ENCODE results near the gene SLX4IP.

The SLX4IP gene

DNA sequence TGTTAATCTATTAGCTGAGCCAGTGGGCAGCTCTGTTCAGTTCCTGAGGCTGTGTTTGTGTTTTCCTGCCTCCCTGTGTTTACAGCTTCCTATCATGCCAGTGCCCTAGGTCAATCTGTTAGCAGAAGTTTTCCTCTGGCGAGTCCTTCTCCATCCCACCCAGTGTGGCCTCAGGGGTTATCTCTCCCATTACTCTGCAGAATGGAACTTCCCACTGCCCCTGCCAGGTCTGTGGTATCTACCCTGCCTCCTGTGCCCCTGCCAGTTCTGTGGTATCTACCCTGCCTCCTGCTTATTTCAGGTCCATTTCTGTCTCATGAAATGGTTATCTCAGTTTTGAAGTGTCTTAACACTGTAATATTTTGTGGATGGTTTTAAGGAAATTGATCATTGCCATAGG is 63.1 kb downstream of the SLX4IP start:
- no peak for DNase-seq

DNA sequence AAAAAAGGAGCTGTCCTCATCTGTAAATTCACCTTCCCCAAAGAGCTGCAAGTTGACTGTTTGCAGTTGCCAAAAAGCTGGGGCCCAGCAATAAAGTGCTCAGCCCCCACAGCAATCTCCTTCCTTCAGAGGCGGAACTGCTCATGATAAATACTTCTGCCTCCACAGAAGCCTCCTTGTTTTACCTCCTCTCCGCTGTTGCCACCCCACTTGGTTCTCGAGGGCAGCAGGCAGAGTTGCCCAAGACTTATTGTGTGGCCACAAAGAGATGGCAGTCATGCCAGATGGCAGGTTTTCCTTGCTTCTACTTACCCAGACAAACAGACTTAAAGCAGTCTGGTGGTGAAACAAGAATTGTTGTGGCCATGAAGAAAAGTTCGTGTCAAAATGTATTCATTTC is 66.3 kb downstream of the SLX4IP start:
- DNase-seq = no peak

DNA sequence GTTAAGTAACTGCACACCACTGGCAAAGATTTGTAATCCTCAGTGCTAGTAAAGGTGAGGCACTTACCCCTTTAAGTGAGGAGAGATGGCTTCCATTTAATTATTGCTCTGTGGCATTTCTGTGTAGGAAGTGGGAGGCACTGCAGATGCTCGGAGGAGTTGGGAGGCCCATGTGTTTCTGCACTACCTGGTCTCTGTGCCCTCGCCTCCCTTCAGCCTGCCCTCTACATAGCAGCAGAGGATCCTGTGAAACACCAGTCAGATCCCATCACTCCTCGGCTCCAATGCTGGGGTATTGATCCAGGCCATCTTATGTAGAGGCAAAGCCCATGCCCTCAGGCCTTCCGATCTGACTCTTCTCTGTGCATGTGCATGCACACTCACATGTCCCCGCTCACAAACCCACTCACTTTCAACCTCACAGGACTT is 67.0 kb downstream of the SLX4IP start:
- no peak for DNase-seq

DNA sequence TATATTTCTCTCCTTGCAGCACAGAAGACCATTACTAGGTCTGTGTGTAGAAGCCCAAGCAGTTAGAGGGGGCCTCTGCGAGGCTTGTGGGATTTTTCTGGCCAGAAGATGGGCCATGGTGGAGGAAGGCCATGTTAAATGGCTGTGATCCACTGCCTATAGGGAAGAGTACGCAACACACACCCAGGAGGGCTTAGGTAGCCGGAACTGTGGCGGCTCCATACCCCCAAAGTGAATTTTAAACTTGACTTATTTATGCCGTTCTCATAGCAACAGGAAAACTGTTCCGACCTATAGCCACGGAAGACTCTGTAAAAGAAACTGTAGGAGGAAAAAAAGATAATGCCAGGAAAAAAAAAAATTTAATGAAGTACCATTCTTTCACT is 69.5 kb downstream of the SLX4IP start:
- DNase-seq = no peak

DNA sequence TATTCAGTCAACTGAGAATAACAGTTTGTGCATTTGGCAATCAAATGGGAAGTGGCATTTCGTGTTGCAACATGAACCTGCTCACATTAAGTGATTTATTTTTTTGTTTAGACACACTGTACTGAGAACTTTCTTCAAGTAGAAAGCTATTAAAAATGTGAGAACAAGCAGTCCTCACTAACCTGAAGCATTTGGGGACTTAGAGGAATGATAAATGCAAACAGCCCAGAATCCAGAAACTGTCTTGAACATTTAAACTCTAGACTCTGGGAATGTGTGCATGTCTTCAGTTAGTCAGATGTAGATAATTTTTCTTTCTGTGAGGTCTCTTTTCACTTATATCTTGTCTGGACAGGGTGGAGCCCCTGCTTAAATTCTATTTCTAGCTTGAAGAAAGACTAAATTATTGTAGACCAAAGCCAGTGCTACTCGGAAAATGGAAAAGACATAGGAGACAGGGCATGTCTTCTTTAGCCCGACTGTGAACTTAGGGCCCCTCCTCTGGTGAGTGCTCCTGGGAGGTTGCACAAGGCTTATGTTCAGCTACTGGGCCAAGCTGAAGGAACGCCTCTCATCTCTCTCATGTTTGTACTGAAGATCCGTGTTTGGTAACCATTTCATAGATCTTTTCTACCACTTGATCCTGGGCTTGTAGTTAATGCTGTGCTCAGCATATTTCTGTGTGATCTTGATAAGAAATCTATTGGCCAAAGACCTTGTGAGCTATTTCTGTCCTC is 70.1 kb downstream of the SLX4IP start:
- no peak for DNase-seq

DNA sequence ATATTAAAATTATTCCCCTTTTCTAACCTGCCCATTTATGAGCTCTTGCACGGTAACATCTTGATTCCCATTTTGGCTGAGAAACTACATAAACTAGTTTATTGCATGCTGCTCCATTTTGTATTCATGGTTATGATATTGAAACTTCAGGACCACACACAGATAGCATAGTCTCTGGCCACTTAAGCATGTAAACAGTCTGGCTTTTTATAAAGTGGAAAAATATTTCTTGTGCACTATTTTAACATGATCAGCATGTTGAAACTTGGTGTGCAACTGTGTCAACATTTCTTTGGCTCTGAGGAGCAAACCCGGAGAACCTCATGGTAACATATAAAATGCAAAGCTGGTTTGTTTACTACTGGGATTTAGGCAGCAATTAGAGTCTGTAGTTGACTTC is 70.7 kb downstream of the SLX4IP start:
- no peak for DNase-seq

DNA sequence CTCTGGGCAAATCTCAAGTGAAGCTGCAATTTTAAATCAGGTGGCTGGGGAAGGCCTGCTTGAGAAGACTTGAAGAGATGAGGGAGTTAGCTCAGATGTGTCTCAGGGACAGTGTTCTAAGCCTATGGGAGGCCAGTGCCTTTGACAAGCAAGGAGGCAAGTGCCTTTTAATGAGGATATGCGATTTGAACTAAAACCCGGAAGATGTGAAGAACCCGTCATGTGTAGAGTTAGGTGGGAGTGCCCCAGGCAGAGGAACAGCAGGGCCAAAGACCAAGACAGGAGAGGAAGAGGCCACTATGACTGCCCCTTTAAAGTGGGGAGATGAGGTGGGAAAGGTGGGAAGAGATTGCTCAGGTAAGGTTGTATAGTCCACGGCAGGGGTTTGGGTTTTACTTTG is 71.9 kb downstream of the SLX4IP start:
- no peak for DNase-seq

DNA sequence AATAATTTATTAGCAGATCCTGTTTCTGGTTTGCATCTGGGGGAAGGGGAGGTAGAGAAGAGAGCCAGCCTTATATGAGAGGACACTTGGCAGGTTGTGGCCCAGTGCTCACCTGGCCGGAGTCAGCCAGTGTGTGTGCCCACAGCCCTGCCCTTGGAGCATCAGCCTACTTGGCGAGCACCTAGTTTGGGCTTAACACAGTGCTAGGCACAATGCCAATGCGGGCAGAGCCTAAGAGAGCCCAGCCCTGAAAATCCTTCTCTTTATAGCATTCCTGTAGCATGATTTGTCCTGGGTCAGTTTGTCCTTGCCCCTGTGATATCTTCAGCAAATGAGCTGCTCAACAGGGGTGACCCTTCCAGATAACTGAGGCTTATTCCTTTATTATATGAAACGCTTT is 73.0 kb downstream of the SLX4IP start:
- DNase-seq = no peak

DNA sequence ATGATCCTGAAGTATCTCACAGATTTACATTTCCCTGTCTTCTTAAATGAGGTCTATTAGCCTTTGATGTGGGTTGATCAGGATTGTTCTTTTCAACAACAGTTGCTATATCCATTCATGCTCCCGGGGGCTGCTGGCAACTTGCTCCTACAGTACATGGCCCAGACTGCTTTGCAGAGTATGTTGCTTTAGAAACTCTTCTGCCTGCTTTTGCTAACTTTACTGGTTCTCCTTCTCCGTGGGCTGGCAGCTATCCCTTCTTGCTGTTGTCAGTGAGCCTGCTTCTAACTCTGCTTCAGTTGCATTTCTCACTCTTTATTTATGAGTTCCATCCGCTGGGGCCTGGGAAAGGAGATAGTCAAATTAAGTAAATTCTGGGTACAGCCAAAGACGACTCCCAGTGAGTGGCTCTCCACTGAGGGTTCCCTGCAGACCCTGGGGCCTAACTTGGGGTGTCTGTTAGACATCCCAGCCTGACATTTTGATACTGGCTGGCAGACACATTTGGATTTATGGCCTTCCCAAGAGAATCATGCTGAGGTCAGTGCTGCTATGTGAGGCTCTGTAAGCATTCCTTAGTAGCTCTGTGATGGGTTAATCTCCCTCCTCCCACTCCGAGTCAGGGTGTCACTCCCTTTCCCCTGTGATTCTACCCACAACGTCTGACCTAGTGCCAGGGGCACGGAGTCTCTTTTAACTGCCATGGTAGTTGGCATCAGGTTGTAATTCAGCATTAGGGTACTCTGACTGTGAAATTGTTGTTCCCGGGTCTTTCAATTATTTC is 73.6 kb downstream of the SLX4IP start:
- no peak for DNase-seq

DNA sequence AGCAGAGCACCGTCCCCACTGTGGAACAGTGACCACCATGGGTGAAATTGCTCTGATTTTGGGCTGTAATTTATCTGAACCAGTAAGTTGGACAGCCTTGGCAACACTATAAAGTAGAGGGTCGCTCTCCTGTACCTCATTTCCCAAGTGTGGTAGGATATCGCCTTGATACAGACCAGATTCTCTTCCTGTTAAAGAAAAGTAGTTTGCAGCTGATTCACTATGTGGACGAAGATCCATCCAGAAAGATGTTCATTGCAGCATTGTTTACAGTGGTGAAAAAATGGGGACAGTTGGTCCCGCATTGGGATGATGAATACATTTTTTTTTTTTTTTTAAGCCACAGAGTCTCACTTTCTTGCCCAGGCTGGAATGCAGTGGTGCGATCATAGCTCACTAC is 74.3 kb downstream of the SLX4IP start:
- no peak for DNase-seq

DNA sequence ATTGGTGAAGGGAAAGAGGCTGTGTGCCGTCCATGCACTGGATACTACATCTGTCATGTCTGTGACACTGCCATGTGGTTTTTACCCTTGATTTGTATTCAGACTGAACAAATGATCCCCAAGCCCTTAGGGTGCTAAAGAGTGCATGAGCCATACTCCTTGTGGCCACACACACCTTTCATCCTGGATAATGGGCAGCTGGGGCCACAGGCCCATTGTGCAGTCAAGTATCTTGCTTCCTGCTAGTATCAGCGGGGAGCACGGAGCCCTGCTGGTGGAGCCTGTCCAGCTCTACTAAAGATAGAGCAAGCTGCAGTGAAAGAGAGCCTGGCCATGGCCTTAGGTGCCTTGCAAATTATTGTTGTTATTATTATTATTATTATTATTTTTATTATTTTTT is 75.1 kb downstream of the SLX4IP start:
- no peak for DNase-seq

DNA sequence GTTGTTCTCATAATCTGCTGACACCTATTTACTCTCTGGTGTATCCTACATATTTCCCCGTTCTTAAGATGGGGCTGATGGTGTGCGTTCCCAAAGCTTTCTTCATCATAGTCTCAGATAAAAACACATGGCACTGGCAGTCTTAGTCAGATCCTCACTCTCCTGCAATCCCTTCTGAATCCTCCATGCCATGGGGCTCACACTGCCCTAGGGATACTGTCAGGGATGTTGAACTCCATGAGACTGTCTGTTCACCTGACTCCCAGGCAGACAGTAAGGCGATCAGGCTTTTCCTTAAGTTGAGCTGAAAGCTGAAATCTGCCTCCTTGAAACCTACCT is 76.0 kb downstream of the SLX4IP start:
- peak; percentile 18 for DNase-seq

DNA sequence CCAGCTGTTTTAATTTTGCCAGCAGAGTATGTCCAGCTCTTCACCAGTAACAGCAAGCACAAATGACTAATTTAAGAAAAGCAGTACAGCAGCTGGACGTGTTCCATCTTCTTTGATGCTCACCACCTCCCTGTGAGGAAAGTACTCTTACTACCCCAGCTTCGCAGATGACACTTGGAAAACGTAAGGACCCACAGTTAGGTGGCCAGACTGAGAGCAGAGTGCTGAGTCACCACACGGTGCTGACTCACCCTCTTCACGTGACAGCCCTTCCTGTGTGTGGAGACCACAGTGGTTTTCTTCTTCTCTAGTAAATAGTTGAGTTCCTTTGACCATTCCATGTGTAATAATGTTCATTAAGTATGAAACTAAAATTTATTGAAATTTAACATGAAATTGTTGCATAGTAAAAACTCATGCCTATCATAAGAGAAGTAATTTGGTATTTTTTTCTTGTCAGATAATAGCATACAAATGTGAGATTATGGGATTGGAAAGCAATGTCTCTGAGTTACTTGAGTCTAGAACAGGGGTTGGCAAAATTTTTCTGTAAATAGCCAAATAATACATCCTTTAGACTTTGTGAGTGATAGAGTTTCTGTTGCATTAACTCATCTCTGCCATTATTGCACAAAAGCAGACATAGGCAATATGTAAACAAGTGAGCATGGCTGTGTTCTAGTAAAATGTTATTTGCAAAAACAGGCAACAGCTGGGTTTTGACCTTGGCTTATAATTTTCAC is 76.6 kb downstream of the SLX4IP start:
- DNase-seq = peak; percentile 47

DNA sequence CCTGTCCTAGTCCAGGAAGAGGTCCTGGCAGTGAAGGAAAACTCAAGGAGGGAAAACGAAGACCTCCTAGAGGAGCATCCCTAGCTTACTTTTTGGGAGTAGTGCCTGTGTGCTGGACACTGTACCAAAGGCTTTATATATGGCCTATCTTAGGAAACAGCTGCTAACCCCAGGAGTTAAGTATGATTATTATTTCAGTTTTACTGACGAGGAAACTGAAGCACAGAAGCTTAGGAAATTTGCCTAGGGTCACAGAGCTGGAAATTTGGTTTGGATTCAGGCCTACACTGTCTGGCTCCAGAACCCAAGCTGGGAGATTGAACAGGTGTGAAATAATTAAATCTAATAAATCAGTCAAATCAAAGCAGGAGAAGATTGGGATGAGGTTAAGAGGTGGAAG is 78.0 kb downstream of the SLX4IP start:
- no peak for DNase-seq

DNA sequence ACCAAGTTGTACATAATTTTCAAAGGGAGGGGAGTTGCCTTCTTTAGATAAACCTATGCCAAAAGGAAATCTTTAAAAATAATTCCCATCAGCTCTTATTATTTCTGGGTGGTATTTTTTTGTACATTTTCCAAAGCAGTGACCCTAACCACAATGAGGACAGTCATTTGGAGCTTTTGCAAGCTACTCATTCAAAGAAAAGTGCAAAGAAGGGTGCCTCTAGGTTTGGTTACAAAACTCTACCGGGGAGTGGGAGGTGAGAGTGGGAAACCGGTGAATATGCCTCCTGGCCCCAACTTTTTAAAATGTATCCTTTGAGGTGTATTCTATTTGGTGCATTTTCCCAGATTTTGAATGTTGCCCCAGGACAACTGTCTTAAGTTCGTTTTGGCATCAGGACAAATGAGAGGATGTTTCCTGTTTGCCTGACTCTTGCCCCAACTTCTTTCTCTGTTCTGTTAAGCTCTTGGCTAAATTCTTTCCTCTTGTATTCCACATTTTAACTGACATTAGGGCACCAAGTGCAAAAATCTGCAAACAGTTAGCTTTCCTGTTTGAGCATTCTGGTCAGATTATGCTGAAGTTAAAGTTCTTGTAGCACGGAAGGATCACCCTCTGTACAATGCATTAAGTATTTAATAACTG is 78.9 kb downstream of the SLX4IP start:
- no peak for DNase-seq

DNA sequence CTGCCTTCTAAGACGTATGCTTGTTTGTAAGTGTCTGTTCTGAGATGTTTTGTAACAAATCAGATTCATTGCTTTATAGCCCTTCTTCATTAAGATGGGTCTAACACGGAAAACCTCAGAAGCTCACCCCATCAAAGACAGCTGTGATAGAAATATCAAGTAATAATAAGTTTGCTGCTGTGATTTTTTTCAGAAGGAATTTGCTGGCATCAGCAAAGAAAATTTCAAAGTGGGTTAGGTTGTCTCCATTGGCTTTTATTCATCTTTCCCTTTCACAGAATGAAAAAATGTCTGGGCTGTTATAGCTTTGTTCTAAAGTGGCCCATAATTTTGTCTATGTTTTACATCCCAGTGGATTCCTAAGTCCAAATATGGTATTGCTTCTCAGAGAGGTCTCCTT is 81.4 kb downstream of the SLX4IP start:
- DNase-seq = no peak

DNA sequence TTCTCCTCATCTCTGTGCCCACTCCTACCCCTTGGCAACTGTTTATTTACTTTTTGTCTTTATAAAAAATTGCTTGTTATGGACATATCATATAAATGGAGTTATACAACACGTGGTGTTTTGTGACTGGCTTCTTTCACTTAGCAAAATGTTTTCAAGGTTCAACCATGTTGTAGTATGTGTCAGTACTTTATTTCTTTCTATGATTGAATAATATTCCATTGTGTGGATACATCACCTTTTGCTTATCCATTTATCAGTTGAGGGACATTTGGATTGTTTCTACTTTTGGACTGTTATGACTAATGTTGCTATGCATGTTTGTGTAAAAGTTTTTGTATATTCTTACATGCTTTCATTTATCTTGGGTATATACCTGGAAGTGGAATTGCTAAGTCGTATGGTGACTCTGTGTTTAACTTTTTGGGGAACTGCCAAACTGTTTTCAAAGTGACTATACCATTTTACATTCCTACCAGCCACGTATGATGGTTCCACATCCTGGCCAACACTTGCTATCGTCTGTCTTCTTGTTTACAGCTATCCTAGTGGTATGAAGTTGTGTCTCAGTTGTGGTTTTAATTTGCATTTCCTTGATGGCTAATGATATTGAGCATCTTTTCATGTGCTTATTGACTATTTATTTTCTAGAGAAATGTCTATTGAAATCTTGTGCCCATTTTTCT is 84.4 kb downstream of the SLX4IP start:
- DNase-seq = no peak

DNA sequence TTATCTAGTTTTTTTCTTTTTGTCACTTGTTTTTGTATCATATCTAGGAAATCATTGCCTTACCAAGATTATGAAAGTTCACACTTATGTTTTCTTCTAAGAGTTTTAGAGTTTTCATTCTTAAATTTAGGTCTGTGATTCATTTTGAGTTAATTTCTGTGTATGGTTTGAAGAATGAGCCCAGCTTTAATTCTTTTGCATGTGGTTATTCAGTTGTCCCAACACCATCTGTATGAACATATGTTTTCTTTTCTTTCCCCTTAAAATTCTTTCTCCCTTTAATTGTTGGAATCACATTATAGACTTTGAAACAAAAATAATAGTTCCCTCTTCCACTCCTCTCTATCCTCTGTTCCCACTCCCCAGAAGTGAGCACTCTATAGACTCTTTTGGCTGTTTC is 85.4 kb downstream of the SLX4IP start:
- no peak for DNase-seq

DNA sequence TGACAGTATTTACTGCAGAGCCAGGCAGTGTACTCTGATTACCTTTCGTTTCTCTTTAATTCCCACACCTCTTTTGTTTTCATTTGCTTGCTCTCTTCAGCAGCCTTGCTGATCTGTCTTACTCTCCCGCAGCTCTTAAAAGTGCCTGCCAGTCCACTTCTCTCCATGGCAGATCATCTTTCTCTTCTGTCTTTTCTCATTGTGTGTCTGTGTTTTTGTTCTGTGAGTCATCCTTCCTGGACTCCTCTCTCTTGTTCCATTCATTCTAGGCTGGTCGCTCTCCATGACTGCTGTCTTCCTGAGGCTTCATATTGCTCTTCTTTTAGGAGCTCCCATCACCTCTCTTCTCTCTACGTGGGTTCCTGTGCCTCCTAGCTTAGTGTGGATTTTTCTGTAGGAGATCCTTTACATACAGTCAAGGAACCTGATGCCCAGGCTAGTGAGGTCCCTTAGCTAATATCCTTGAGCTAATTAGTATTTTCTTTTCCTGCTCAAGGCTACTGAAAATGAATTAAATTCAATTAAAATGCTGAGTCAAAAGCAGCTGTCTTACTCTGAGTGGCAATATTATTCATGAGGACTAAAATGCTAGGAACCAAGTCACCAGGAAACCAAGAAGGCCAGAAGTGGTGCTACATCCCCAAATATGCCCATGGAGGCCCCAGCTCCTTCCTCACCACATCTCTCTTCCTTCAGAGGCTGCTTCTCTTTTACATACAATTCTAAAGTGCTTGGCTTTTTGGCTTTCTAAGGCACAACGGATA is 86.1 kb downstream of the SLX4IP start:
- no peak for DNase-seq

DNA sequence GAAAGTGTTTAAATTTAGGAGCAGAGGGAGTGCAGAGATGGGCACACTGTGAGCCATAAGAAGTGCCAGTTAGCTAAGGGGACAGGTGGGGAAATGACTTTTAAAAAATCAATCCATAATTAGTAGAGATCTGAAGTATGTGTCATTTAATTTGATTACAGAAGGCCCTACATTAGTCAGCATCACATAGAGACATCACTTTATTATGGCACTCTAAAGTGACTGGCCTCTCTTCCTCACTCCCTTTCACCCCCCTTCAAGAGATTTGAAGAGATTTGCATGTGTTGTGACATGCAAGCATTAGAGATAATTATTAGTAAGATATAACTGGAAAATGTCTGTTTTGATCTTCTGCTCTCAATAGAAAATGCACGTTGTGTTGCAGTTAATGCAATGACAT is 86.7 kb downstream of the SLX4IP start:
- no peak for DNase-seq

DNA sequence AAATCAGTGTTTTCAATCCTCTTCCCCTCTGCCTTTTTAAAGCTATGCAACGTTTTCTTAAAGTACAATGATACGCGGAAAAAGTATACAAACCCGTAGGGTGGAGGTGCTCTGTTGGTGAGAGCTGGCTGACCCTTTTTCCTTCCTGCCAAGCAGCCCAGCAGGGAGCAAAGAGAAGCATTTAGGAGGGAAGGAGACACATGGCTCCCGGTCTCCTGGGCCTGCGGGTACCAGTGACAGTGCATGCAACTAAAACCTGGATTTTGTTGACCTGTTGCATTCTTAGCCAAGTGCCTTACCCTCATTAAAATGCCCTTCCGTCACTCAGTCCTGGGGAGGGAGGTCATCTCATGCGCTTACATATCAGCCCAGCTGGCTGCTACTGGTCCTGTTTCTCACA is 87.2 kb downstream of the SLX4IP start:
- DNase-seq = no peak

DNA sequence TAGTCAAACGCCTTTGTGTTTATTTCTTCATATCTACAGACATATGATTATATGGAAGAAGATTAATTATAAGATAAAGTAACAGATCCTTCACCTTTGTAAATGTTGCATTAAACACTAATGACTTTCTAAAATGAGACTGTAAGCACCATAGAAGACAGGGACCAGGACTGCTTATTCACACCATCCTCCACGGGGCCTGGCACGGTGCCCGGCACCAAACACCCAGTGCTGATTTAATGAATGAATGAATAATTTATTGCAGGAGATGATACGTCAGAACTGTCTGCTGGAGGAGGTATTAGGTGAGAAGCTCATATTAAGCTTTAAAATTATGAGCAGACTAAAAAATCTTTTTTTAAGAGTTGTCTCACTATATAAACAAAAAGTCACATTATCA is 88.3 kb downstream of the SLX4IP start:
- no peak for DNase-seq
